IMR-90 (cell line): ENCODE measurements around the gene SLC7A10.

ENCODE experiments used
- BHLHE40 ChIP-seq: fragments of 150-350 bp; IDR thresholded peaks from 2 replicates; pipeline ENCODE4 v1.6.1; 2016; ENCODE audit warnings: mild to moderate bottlenecking, low read depth, low read length
- CEBPB ChIP-seq: IDR thresholded peaks from 2 replicates; pipeline ENCODE4 v1.6.1; 2012; ENCODE audit warnings: low read depth, low read length, improper control_type of control experiment
- CHD1 ChIP-seq: IDR thresholded peaks from 2 replicates; pipeline ENCODE4 v1.6.1; 2012; ENCODE audit warnings: low read depth, low read length, improper control_type of control experiment
- CTCF ChIP-seq: conservative IDR thresholded peaks from 2 replicates; pipeline ENCODE4 v1.5.1; 2012; ENCODE audit warnings: mild to moderate bottlenecking, low read depth, low read length, improper control_type of control experiment
- ELK1 ChIP-seq: fragments of 150-350 bp; IDR thresholded peaks from 2 replicates; pipeline ENCODE4 v1.6.1; 2016; ENCODE audit warnings: low read depth, mild to moderate bottlenecking, low read length, moderate library complexity, borderline replicate concordance
- MAFK ChIP-seq: IDR thresholded peaks from 2 replicates; pipeline ENCODE4 v1.6.1; 2012; ENCODE audit warnings: low read depth, low read length, improper control_type of control experiment
- MAZ ChIP-seq: IDR thresholded peaks from 2 replicates; pipeline ENCODE4 v1.6.1; 2012; ENCODE audit warnings: low read depth, mild to moderate bottlenecking, low read length, improper control_type of control experiment, moderate library complexity, borderline replicate concordance
- MXI1 ChIP-seq: IDR thresholded peaks from 2 replicates; pipeline ENCODE4 v1.6.1; 2012; ENCODE audit warnings: low read depth, mild to moderate bottlenecking, low read length, moderate library complexity, borderline replicate concordance
- POLR2A ChIP-seq: IDR thresholded peaks from 2 replicates; pipeline ENCODE4 v1.6.1; 2012; ENCODE audit warnings: mild to moderate bottlenecking, low read depth, low read length
- RCOR1 ChIP-seq: IDR thresholded peaks from 2 replicates; pipeline ENCODE4 v1.6.1; 2012; ENCODE audit warnings: mild to moderate bottlenecking, low read length, improper control_type of control experiment; ENCODE audit not compliant: insufficient replicate concordance
- RFX5 ChIP-seq: IDR thresholded peaks from 2 replicates; pipeline ENCODE4 v1.8.0; 2012; ENCODE audit warnings: low read depth, mild to moderate bottlenecking, low read length, moderate library complexity

GRCh38 chr19:33263325-33264023, 37.8 kb upstream of the SLC7A10 start:
- TF ChIP-seq CTCF (no peak), POLR2A (no peak), MAFK (no peak), ELK1 (no peak), CHD1 (no peak), CEBPB (no peak), RCOR1 (no peak), MXI1 (no peak), MAZ (no peak), BHLHE40 (no peak), RFX5 (no peak)
